Mesendoderm (in vitro differentiated cells): ENCODE results near the gene R3HDM2.

ENCODE experiments used
- DNase-seq: peaks from one replicate; pipeline ENCODE4 v3.0.0; 2013
- H2AK5ac ChIP-seq: 2 replicates; pipeline ENCODE4 v1.6.1; 2013; ENCODE audit warnings: low read length, inconsistent platforms
- H2BK120ac ChIP-seq: 2 replicates; pipeline ENCODE4 v1.6.1; 2013; ENCODE audit warnings: low read depth, mild to moderate bottlenecking, low read length, moderate library complexity, mixed read lengths
- H2BK15ac ChIP-seq: replicated peaks from 2 replicates; pipeline ENCODE4 v1.6.1; 2013; ENCODE audit warnings: low read depth, mild to moderate bottlenecking, moderate library complexity
- H2BK5ac ChIP-seq: 2 replicates; pipeline ENCODE4 v1.6.1; 2013; ENCODE audit warnings: low read length, inconsistent platforms
- H3K18ac ChIP-seq: 2 replicates; pipeline ENCODE4 v1.6.1; 2013; ENCODE audit warnings: mild to moderate bottlenecking, low read length, mixed read lengths
- H3K23ac ChIP-seq: one replicate; pipeline ENCODE4 v1.6.1; 2013; ENCODE audit warnings: low read length
- H3K27ac ChIP-seq: 2 replicates; pipeline ENCODE4 v1.5.1; 2013; ENCODE audit warnings: low read depth, mild to moderate bottlenecking, inconsistent platforms, low read length, moderate library complexity
- H3K27me3 ChIP-seq: 2 replicates; pipeline ENCODE4 v1.6.1; 2013; ENCODE audit warnings: low read length, control low read depth, mild to moderate bottlenecking, inconsistent platforms; ENCODE audit not compliant: insufficient read depth, poor library complexity
- H3K36me3 ChIP-seq: 2 replicates; pipeline ENCODE4 v1.6.1; 2013; ENCODE audit warnings: low read length, inconsistent platforms; ENCODE audit not compliant: control insufficient read depth, insufficient read depth
- H3K4ac ChIP-seq: one replicate; pipeline ENCODE4 v1.6.1; 2013; ENCODE audit warnings: low read depth, mild to moderate bottlenecking, low read length, moderate library complexity
- H3K4me1 ChIP-seq: 2 replicates; pipeline ENCODE4 v1.6.1; 2013; ENCODE audit warnings: low read depth, low read length, inconsistent platforms; ENCODE audit not compliant: control insufficient read depth
- H3K4me2 ChIP-seq: 2 replicates; pipeline ENCODE4 v1.6.1; 2013; ENCODE audit warnings: low read length
- H3K4me3 ChIP-seq: 2 replicates; pipeline ENCODE4 v1.5.1; 2013; ENCODE audit warnings: mild to moderate bottlenecking, low read length
- H3K56ac ChIP-seq: one replicate; pipeline ENCODE4 v1.6.1; 2013; ENCODE audit warnings: low read length
- H3K79me1 ChIP-seq: 2 replicates; pipeline ENCODE4 v1.6.1; 2013; ENCODE audit warnings: low read length, inconsistent platforms
- H3K79me2 ChIP-seq: 2 replicates; pipeline ENCODE4 v1.6.1; 2013; ENCODE audit warnings: mild to moderate bottlenecking, low read length; ENCODE audit not compliant: control insufficient read depth, insufficient read depth
- H3K9ac ChIP-seq: 2 replicates; pipeline ENCODE4 v1.6.1; 2013; ENCODE audit warnings: low read length, inconsistent platforms
- H4K5ac ChIP-seq: one replicate; pipeline ENCODE4 v1.6.1; 2013; ENCODE audit warnings: low read length
- H4K8ac ChIP-seq: one replicate; pipeline ENCODE4 v1.6.1; 2013; ENCODE audit warnings: low read depth, mild to moderate bottlenecking, control low read depth, low read length, moderate library complexity
- WGBS: extraction: QIAGEN DNeasy Blood & Tissue Kit; methylation state at CpG from one replicate; pipeline ENCODE4 v1.1.7; 2013; ENCODE audit warnings: low lambda C conversion rate, missing lambda C conversion rate; ENCODE audit not compliant: insufficient coverage; ENCODE audit errors: extremely low coverage; 5-methylcytosine and 5-hydroxymethylcytosine counted together

R3HDM2 gene

DNA sequence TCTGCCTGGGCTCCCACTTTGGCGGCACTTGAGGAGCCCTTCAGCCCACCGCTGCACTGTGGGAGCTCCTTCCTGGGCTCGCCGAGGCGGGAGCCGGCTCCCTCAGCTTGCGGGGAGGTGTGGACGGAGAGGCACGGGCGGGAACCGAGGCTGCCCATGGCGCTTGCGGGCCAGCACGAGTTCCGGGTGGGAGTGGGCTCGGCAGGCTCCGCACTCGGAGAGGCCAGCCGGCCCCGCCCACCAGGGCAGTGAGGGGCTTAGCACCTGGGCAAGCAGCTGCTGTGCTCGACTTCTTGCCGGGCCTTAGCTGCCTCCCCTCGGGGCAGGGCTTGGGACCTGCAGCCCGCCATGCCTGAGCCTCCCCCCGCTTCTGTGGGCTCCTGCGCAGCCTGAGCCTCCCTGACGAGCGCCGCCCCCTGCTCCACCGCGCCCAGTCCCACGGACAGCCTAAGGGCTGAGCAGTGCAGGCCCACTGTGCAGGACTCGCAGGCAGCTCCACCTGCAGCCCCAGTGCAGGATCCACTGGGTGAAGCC is 44.6 kb downstream of the R3HDM2 start:
- no peak overlapping the region for H4K5ac ChIP-seq
- H3K56ac ChIP-seq = no peak overlapping the region
- no CpG with 5 or more reads among the region's 33 CpGs for WGBS
- no peak overlapping the region for H2AK5ac ChIP-seq
- no peak overlapping the region for H3K23ac ChIP-seq
- no peak overlapping the region for H3K18ac ChIP-seq
- H2BK120ac ChIP-seq = no peak overlapping the region
- H3K27ac ChIP-seq = no peak overlapping the region
- no peak overlapping the region for H4K8ac ChIP-seq
- H3K4me3 ChIP-seq = no peak overlapping the region
- no peaks in the 10 kb centered on the region for H3K36me3 ChIP-seq
- H3K4ac ChIP-seq = no peak overlapping the region
- DNase-seq = no peak
- no peak overlapping the region for H2BK15ac ChIP-seq
- no peak overlapping the region for H3K9ac ChIP-seq
- no peaks in the 10 kb centered on the region for H3K79me2 ChIP-seq
- no peaks in the 10 kb centered on the region for H3K27me3 ChIP-seq
- H3K4me2 ChIP-seq = no peak overlapping the region
- H2BK5ac ChIP-seq = no peak overlapping the region
- no peaks in the 10 kb centered on the region for H3K79me1 ChIP-seq
- peaks cover 6% of the 10 kb centered on the region for H3K4me1 ChIP-seq

DNA sequence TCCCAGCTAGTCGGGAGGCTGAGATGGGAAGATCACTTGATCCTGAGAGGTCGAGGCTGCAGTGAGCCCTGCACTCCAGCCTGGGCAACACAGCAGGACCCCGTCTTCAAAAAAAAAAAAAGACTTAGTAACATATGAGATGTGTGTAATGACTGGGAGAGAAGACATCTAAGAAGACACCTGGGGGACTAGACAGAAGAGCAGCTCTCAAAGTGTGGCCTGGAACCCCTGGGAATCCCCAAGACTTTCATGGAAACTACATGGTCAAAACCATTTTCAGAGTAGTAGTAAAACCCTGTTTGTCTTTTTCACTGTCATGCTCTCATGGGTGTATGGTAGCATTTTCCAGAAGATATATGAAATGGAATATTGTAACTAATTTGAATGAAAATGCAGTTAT is 45.3 kb downstream of the R3HDM2 start:
- DNase-seq = no peak
- Histone ChIP-seq H3K36me3 (no peaks in the 10 kb centered on the region), H3K79me1 (no peaks in the 10 kb centered on the region), H3K18ac (no peak overlapping the region), H3K27me3 (no peaks in the 10 kb centered on the region), H2AK5ac (no peak overlapping the region), H3K4me2 (no peak overlapping the region), H2BK120ac (no peak overlapping the region), H3K9ac (no peak overlapping the region), H4K8ac (no peak overlapping the region), H3K56ac (no peak overlapping the region), H2BK5ac (no peak overlapping the region), H3K23ac (no peak overlapping the region), H3K4ac (no peak overlapping the region), H4K5ac (no peak overlapping the region), H3K27ac (no peak overlapping the region), H3K79me2 (no peaks in the 10 kb centered on the region), H3K4me1 (peaks cover 6% of the 10 kb centered on the region), H3K4me3 (no peak overlapping the region), H2BK15ac (no peak overlapping the region)
- no CpG with 5 or more reads among the region's 3 CpGs for WGBS

DNA sequence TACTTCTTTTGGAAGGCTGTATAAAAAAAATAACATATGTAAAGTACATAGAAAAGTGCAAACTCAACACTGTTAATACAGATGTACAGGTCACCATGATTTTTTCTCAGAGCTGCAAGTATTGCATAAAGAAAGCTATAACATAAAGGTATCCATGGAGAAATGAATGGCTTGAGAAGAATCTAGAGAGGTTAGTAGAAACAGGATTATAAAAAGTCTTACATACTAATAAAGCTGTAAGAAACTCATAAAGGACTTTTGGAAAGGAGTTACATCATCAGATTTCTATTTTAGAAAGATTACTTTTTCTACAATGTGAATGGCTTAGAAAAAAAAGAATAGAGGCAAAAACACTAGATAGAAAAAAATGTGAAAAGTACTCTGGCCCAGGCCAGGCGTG is 46.4 kb downstream of the R3HDM2 start:
- DNase-seq = no peak
- H3K36me3 ChIP-seq = no peaks in the 10 kb centered on the region
- no peak overlapping the region for H2AK5ac ChIP-seq
- no peak overlapping the region for H2BK15ac ChIP-seq
- no peaks in the 10 kb centered on the region for H3K79me1 ChIP-seq
- H3K4me2 ChIP-seq = no peak overlapping the region
- H3K27ac ChIP-seq = no peak overlapping the region
- H3K23ac ChIP-seq = no peak overlapping the region
- no CpG with 5 or more reads among the region's 1 CpG for WGBS
- no peak overlapping the region for H4K8ac ChIP-seq
- no peaks in the 10 kb centered on the region for H3K79me2 ChIP-seq
- no peaks in the 10 kb centered on the region for H3K27me3 ChIP-seq
- H3K4me3 ChIP-seq = no peak overlapping the region
- no peak overlapping the region for H3K4ac ChIP-seq
- no peak overlapping the region for H3K18ac ChIP-seq
- H3K9ac ChIP-seq = no peak overlapping the region
- no peak overlapping the region for H2BK120ac ChIP-seq
- H3K56ac ChIP-seq = no peak overlapping the region
- no peak overlapping the region for H2BK5ac ChIP-seq
- no peak overlapping the region for H4K5ac ChIP-seq
- peaks cover 3% of the 10 kb centered on the region for H3K4me1 ChIP-seq

DNA sequence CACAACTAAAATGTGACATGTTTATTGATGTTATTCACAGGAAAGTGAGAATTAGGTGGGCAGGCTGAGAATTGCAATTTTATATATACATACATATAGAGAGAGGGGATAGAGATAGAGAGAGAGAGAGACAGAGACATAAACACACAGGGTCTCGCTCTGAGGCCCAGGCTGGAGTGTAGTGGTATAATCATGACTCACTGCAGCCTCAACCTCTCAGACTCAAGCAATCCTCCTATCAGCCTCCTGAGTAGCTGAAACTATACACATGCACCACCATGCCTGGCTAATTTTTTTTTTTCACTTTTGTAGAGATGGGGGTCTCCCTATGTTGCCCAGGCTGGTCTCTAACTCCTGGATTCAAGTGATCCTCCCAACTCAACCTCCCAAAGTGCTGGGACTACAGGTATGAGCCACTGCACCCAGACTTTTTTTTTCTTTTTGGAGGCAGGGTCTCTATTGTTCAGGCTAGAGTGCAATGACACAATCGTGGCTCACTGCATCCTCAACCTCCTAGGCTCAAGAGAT is 49.1 kb downstream of the R3HDM2 start:
- Histone ChIP-seq H3K36me3 (no peaks in the 10 kb centered on the region), H3K23ac (no peak overlapping the region), H4K8ac (no peak overlapping the region), H3K18ac (no peak overlapping the region), H3K27me3 (no peaks in the 10 kb centered on the region), H4K5ac (no peak overlapping the region), H3K79me2 (no peaks in the 10 kb centered on the region), H2BK120ac (no peak overlapping the region), H3K79me1 (no peaks in the 10 kb centered on the region), H2BK15ac (no peak overlapping the region), H3K4ac (no peak overlapping the region), H3K4me3 (no peak overlapping the region), H2AK5ac (no peak overlapping the region), H3K4me1 (peaks cover 2% of the 10 kb centered on the region), H3K27ac (no peak overlapping the region), H3K4me2 (no peak overlapping the region), H3K9ac (no peak overlapping the region), H2BK5ac (no peak overlapping the region), H3K56ac (no peak overlapping the region)
- whole genome bisulfite sequencing = no CpG with 5 or more reads among the region's 2 CpGs
- DNase-seq = no peak

DNA sequence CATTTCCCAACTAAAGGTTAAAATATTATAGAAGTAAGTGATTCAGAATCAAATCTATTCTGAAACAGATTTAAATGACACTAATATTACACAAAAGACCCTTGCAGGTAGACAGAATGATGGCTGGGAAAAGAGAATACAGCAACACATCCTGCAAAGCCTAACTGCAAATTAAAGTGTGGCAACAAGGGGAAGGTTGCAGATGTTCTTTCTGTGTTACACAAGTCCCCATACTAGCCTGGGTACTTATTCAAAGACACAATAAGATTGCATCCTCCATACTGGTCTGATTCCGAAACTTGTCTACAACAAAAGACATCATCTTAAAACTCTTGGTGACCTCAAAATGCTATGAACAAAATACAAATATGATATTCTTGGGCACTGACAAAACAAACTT is 50.5 kb downstream of the R3HDM2 start:
- Histone ChIP-seq H2BK120ac (no peak overlapping the region), H2BK5ac (no peak overlapping the region), H2BK15ac (no peak overlapping the region), H4K5ac (no peak overlapping the region), H3K4me1 (peaks cover 2% of the 10 kb centered on the region), H3K36me3 (no peaks in the 10 kb centered on the region), H3K4me2 (no peak overlapping the region), H3K56ac (no peak overlapping the region), H3K4ac (no peak overlapping the region), H3K18ac (no peak overlapping the region), H3K79me2 (no peaks in the 10 kb centered on the region), H2AK5ac (no peak overlapping the region), H3K79me1 (no peaks in the 10 kb centered on the region), H3K27ac (no peak overlapping the region), H3K23ac (no peak overlapping the region), H3K9ac (no peak overlapping the region), H3K4me3 (no peak overlapping the region), H3K27me3 (no peaks in the 10 kb centered on the region), H4K8ac (no peak overlapping the region)
- WGBS = no CpG with 5 or more reads among the region's 1 CpG
- no peak for DNase-seq
